Trophoblast cell (in vitro differentiated cells and primary cell): ENCODE data around the gene TEX28.

Source experiments
- DNase-seq, 2 donors: peaks; one replicate each; pipeline ENCODE4 v3.0.0-alpha.2; 2016
- H2AFZ ChIP-seq: 2 replicates; pipeline ENCODE4 v1.6.1; 2013; ENCODE audit warnings: low read length, moderate library complexity, mild to moderate bottlenecking; ENCODE audit not compliant: insufficient read depth, poor library complexity
- H2AK5ac ChIP-seq: 2 replicates; pipeline ENCODE4 v1.6.1; 2013; ENCODE audit warnings: mild to moderate bottlenecking, low read length
- H2BK120ac ChIP-seq: 2 replicates; pipeline ENCODE4 v1.6.1; 2013; ENCODE audit warnings: low read length, mild to moderate bottlenecking, moderate library complexity; ENCODE audit not compliant: insufficient read depth, poor library complexity
- H2BK12ac ChIP-seq: 2 replicates; pipeline ENCODE4 v1.6.1; 2013; ENCODE audit warnings: mild to moderate bottlenecking, low read length, moderate library complexity
- H2BK5ac ChIP-seq: 2 replicates; pipeline ENCODE4 v1.6.1; 2013; ENCODE audit warnings: low read length, low read depth, moderate library complexity, mild to moderate bottlenecking; ENCODE audit not compliant: poor library complexity
- H3K14ac ChIP-seq: 2 replicates; pipeline ENCODE4 v1.6.1; 2013; ENCODE audit warnings: mild to moderate bottlenecking, low read length
- H3K18ac ChIP-seq: 2 replicates; pipeline ENCODE4 v1.6.1; 2013; ENCODE audit warnings: mild to moderate bottlenecking, low read length
- H3K23ac ChIP-seq: 2 replicates; pipeline ENCODE4 v1.6.1; 2013; ENCODE audit warnings: low read length
- H3K27ac ChIP-seq: 2 replicates; pipeline ENCODE4 v1.5.1; 2013; ENCODE audit warnings: low read depth, mild to moderate bottlenecking, inconsistent platforms, low read length, moderate library complexity
- H3K27me3 ChIP-seq: 2 replicates; pipeline ENCODE4 v1.6.1; 2013; ENCODE audit warnings: inconsistent platforms, mild to moderate bottlenecking, low read length, moderate library complexity; ENCODE audit not compliant: insufficient read depth
- H3K36me3 ChIP-seq, 2 experiments: 1 replicate in 1 of 2; 2 replicates in 1 of 2; pipeline ENCODE4 v1.6.1; 2013; ENCODE audit warnings: low read length in 2 of 2, mild to moderate bottlenecking in 2 of 2, moderate library complexity in 1 of 2; ENCODE audit not compliant: insufficient read depth in 2 of 2, control insufficient read depth in 1 of 2
- H3K4ac ChIP-seq: 2 replicates; pipeline ENCODE4 v1.6.1; 2013; ENCODE audit warnings: low read depth, mild to moderate bottlenecking, low read length, moderate library complexity
- H3K4me1 ChIP-seq, 2 experiments: 1 replicate in 1 of 2; 2 replicates in 1 of 2; pipeline ENCODE4 v1.6.1; 2013; ENCODE audit warnings: low read length in 2 of 2, mild to moderate bottlenecking in 2 of 2, moderate library complexity in 1 of 2; ENCODE audit not compliant: insufficient read depth in 2 of 2, control insufficient read depth in 1 of 2
- H3K4me2 ChIP-seq: 2 replicates; pipeline ENCODE4 v1.6.1; 2013; ENCODE audit warnings: inconsistent platforms, mild to moderate bottlenecking, low read length, moderate library complexity
- H3K4me3 ChIP-seq: 2 replicates; pipeline ENCODE4 v1.5.1; 2013; ENCODE audit warnings: mild to moderate bottlenecking, low read depth, low read length, inconsistent platforms
- H3K79me1 ChIP-seq: one replicate; pipeline ENCODE4 v1.6.1; 2013; ENCODE audit warnings: low read length
- H3K79me2 ChIP-seq: 2 replicates; pipeline ENCODE4 v1.6.1; 2013; ENCODE audit warnings: low read length, mild to moderate bottlenecking; ENCODE audit not compliant: control insufficient read depth, insufficient read depth, poor library complexity
- H3K9ac ChIP-seq: 2 replicates; pipeline ENCODE4 v1.6.1; 2013; ENCODE audit warnings: mild to moderate bottlenecking, low read length
- H3K9me3 ChIP-seq: 2 replicates; pipeline ENCODE4 v1.6.1; 2013; ENCODE audit warnings: low read depth, mild to moderate bottlenecking, control low read depth, inconsistent platforms, low read length; ENCODE audit not compliant: insufficient read depth
- H4K12ac ChIP-seq: 2 replicates; pipeline ENCODE4 v1.6.1; 2013; ENCODE audit warnings: low read depth, mild to moderate bottlenecking, low read length, moderate library complexity
- H4K8ac ChIP-seq: 2 replicates; pipeline ENCODE4 v1.6.1; 2013; ENCODE audit warnings: low read depth, mild to moderate bottlenecking, low read length, moderate library complexity
- H4K91ac ChIP-seq: one replicate; pipeline ENCODE4 v1.6.1; 2013; ENCODE audit warnings: low read depth, mild to moderate bottlenecking, low read length, moderate library complexity
- WGBS: extraction: QIAGEN DNeasy Blood & Tissue Kit; methylation state at CpG from one replicate; pipeline ENCODE4 v1.1.7; 2013; ENCODE audit warnings: missing lambda C conversion rate; ENCODE audit not compliant: insufficient read length, insufficient coverage; ENCODE audit errors: extremely low coverage; 5-methylcytosine and 5-hydroxymethylcytosine counted together

TEX28 gene

DNA sequence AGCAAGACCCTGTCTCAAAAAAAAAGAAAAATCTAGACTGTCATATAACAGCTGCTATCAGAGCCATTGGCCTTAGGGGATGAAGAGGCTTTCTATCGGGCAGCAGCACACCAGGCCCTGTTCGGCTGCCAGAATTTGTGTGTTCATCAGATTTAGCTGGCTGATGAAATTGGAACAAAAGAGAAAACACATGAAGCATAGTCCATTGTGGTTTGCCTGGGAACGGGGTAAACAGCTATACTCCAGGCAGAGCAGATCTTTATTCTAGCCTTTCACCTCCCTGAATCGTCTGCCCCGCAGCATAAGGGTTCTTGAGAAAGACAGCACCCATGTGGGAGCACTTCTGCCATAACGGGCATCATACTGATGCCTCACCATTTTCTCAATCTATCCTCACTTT, 12.3 kb upstream of the TEX28 start:
- H3K27ac ChIP-seq, result no peak overlapping the region

DNA sequence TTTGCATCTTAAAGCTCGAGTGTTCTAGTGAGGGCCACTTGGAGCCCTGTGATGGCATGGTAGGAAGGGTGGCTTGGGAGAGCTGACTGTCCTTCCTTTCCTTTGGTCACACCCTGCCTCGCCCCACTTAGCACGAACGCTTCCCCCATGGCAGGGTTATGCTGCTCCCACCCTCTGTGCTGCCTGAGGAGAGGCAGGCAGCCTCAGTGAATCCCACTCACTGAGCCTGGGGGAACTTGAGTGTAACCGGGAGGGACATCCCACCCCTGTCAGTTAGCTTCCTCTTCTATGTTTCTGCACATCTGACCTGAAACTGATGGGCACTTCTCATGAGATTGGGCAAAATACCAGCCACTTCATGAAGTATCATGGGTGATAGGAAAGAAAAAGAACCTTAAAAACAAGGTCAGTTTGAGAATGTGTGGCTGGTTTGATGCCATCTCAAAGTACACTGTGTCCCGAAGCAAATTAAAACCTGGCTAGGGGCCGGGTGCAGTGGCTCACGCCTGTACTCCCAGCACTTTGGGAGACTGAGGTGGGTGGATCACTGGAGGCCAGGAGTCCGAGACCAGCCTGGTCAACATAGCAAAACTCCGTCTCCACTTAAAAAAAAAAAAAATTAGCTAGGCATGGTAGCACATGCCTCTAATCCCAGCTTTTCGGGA, 10.7 kb upstream of the TEX28 start:
- Histone ChIP-seq H3K27me3 (no peaks in the 10 kb centered on the region), H3K4ac (no peak overlapping the region), H3K79me2 (no peaks in the 10 kb centered on the region), H3K14ac (no peak overlapping the region), H3K4me1 (no peaks in the 10 kb centered on the region), H3K4me2 (no peak overlapping the region), H4K91ac (no peak overlapping the region), H4K12ac (no peak overlapping the region), H2BK12ac (no peak overlapping the region), H2AFZ (no peak overlapping the region), H3K4me3 (no peak overlapping the region), H3K18ac (no peak overlapping the region), H4K8ac (no peak overlapping the region), H3K9ac (no peak overlapping the region), H3K36me3 (no peaks in the 10 kb centered on the region), H3K23ac (no peak overlapping the region), H2AK5ac (no peak overlapping the region), H3K79me1 (no peaks in the 10 kb centered on the region), H3K9me3 (no peaks in the 10 kb centered on the region), H3K27ac (no peak overlapping the region), H2BK120ac (no peak overlapping the region), H2BK5ac (no peak overlapping the region)
- WGBS, result no CpG with 5 or more reads among the region's 11 CpGs
- no peak for DNase-seq

More for the DNA sequence above, 12.3 kb upstream of the TEX28 start:
- no peak overlapping the region for H3K23ac ChIP-seq
- H3K4me3 ChIP-seq, result no peak overlapping the region
- H3K4me1 ChIP-seq, result no peaks in the 10 kb centered on the region
- no peak for DNase-seq
- H4K12ac ChIP-seq, result no peak overlapping the region
- H3K27me3 ChIP-seq, result no peaks in the 10 kb centered on the region
- H2BK5ac ChIP-seq, result no peak overlapping the region
- no peak overlapping the region for H2BK120ac ChIP-seq
- no peak overlapping the region for H3K18ac ChIP-seq
- H3K9ac ChIP-seq, result no peak overlapping the region
- no peak overlapping the region for H2BK12ac ChIP-seq
- H3K79me2 ChIP-seq, result no peaks in the 10 kb centered on the region
- H4K91ac ChIP-seq, result no peak overlapping the region
- H2AK5ac ChIP-seq, result no peak overlapping the region
- H4K8ac ChIP-seq, result no peak overlapping the region
- H2AFZ ChIP-seq, result no peak overlapping the region
- H3K36me3 ChIP-seq, result no peaks in the 10 kb centered on the region
- no peak overlapping the region for H3K14ac ChIP-seq
- no peaks in the 10 kb centered on the region for H3K79me1 ChIP-seq
- no peak overlapping the region for H3K4ac ChIP-seq
- H3K4me2 ChIP-seq, result no peak overlapping the region
- H3K9me3 ChIP-seq, result no peaks in the 10 kb centered on the region
- no CpG with 5 or more reads among the region's 6 CpGs for WGBS

DNA sequence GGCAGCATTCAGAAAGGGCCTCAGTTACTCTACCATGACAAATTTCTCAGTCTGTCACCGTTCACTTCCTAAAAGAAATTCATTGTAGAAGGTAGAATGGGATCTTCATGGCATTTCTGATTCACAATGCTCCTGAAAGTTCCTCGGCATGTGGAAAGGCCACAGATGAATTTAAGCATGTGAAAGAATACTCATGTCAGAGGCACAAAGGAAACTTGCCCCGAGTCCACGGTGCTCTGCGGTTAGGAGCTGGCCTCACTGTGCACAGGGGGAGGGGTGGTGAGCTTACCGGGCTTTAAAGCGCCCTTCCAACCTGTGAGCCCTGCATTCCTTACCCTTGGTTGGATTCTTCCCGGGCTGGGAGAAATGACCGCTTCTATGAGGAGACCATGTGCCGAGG, 9.9 kb upstream of the TEX28 start:
- Histone ChIP-seq H2BK12ac (no peak overlapping the region), H2AK5ac (no peak overlapping the region), H3K4ac (no peak overlapping the region), H3K4me3 (no peak overlapping the region), H2BK5ac (no peak overlapping the region), H3K9ac (no peak overlapping the region), H4K8ac (no peak overlapping the region), H3K4me2 (no peak overlapping the region), H3K23ac (no peak overlapping the region), H3K79me2 (no peaks in the 10 kb centered on the region), H3K9me3 (no peaks in the 10 kb centered on the region), H3K27ac (no peak overlapping the region), H3K36me3 (no peaks in the 10 kb centered on the region), H3K79me1 (no peaks in the 10 kb centered on the region), H2AFZ (no peak overlapping the region), H4K12ac (no peak overlapping the region), H3K4me1 (no peaks in the 10 kb centered on the region), H3K27me3 (no peaks in the 10 kb centered on the region), H3K18ac (no peak overlapping the region), H2BK120ac (no peak overlapping the region), H3K14ac (no peak overlapping the region), H4K91ac (no peak overlapping the region)
- no peak for DNase-seq
- no CpG with 5 or more reads among the region's 10 CpGs for WGBS

DNA sequence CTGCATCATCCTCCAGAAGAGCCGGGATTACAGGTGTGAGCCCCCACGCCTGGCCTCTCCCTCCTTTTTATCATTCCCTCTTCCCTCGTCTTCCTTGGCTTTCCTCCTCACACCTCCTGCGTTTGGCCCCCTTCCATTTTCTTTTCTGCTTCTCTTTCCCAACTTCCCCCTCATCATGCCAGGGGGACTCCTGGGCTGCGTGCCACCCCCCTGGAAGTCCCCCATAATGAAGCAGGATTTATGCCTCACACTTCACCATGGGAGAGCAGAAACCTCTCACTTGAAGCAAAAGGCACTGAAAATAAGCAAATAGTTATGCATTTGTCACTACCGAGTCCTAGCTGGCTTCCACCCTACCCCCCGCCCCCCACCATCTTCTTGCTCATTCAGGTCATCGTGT, 8.6 kb upstream of the TEX28 start:
- Histone ChIP-seq H2AK5ac (no peak overlapping the region), H3K23ac (no peak overlapping the region), H4K12ac (no peak overlapping the region), H4K91ac (no peak overlapping the region), H3K4me1 (no peaks in the 10 kb centered on the region), H2BK5ac (no peak overlapping the region), H3K79me1 (no peaks in the 10 kb centered on the region), H2BK12ac (no peak overlapping the region), H3K9ac (no peak overlapping the region), H3K4me3 (no peak overlapping the region), H3K18ac (no peak overlapping the region), H3K79me2 (no peaks in the 10 kb centered on the region), H3K27me3 (no peaks in the 10 kb centered on the region), H3K14ac (no peak overlapping the region), H3K9me3 (no peaks in the 10 kb centered on the region), H3K27ac (no peak overlapping the region), H2BK120ac (no peak overlapping the region), H2AFZ (no peak overlapping the region), H3K4ac (no peak overlapping the region), H4K8ac (no peak overlapping the region), H3K4me2 (no peak overlapping the region), H3K36me3 (no peaks in the 10 kb centered on the region)
- no CpG with 5 or more reads among the region's 8 CpGs for WGBS
- no peak for DNase-seq
